DOHH2 (cell line): Measurements from ENCODE around the gene VSTM2B.

Experiments used
- H3F3A ChIP-seq: fragments of 200-600 bp; sonication (generic), shearing (Covaris generic); 2 replicates; pipeline ENCODE4 v1.6.0; 2016; ENCODE audit warnings: antibody characterized with exemption, mild to moderate bottlenecking; ENCODE audit not compliant: control insufficient read depth, insufficient read depth
- H3K27ac ChIP-seq: fragments of 200-600 bp; sonication (generic); 2 replicates; pipeline ENCODE4 v1.5.1; 2014; ENCODE audit warnings: low read depth, mild to moderate bottlenecking, low read length, moderate library complexity
- H3K27me3 ChIP-seq: fragments of 200-600 bp; sonication (generic); 2 replicates; pipeline ENCODE4 v1.6.1; 2014; ENCODE audit warnings: mild to moderate bottlenecking, low read length, mixed read lengths; ENCODE audit not compliant: control insufficient read depth
- H3K36me3 ChIP-seq: fragments of 200-600 bp; sonication (generic); 2 replicates; pipeline ENCODE4 v1.6.1; 2014; ENCODE audit warnings: mild to moderate bottlenecking, low read length, moderate library complexity, mixed read lengths; ENCODE audit not compliant: control insufficient read depth
- H3K4me1 ChIP-seq: fragments of 200-600 bp; sonication (generic); 2 replicates; pipeline ENCODE4 v1.6.1; 2014; ENCODE audit warnings: mild to moderate bottlenecking, low read length, mixed read lengths; ENCODE audit not compliant: control insufficient read depth
- H3K4me2 ChIP-seq: fragments of 200-600 bp; sonication (generic); 2 replicates; pipeline ENCODE4 v1.6.0; 2014; ENCODE audit warnings: mild to moderate bottlenecking, low read length, moderate library complexity
- H3K4me3 ChIP-seq: fragments of 200-600 bp; sonication (generic); 2 replicates; pipeline ENCODE4 v1.5.1; 2014; ENCODE audit warnings: mild to moderate bottlenecking, low read length, mixed read lengths
- H3K79me2 ChIP-seq: fragments of 200-600 bp; sonication (generic); 2 replicates; pipeline ENCODE4 v1.6.1; 2014; ENCODE audit warnings: mild to moderate bottlenecking, low read length, mixed read lengths; ENCODE audit not compliant: control insufficient read depth
- H3K9me2 ChIP-seq: fragments of 200-600 bp; sonication (generic); replicated peaks from 2 replicates; pipeline ENCODE4 v1.6.1; 2014; ENCODE audit warnings: mild to moderate bottlenecking, low read length, mixed read lengths; ENCODE audit not compliant: control insufficient read depth
- H3K9me3 ChIP-seq: fragments of 200-600 bp; sonication (generic); 2 replicates; pipeline ENCODE4 v1.6.1; 2014; ENCODE audit warnings: antibody characterized with exemption, low read length, mixed read lengths; ENCODE audit not compliant: control insufficient read depth, insufficient read depth
- H4K20me1 ChIP-seq: fragments of 200-600 bp; sonication (generic); 2 replicates; pipeline ENCODE4 v1.6.0; 2014; ENCODE audit warnings: low read depth, mild to moderate bottlenecking, antibody characterized with exemption, low read length, moderate library complexity; ENCODE audit not compliant: control insufficient read depth, insufficient read depth
- EZH2phosphoT487 ChIP-seq: fragments of 200-600 bp; sonication (generic); IDR thresholded peaks from 2 replicates; pipeline ENCODE4 v1.6.1; 2017; ENCODE audit warnings: borderline replicate concordance, mild to moderate bottlenecking, antibody characterized with exemption, low read length, moderate library complexity, mixed read lengths
- TF ChIP-seq, protein P1 (sequence below): fragments of 200-600 bp; sonication (generic); IDR thresholded peaks from one replicate; pipeline ENCODE4 v1.5.1; 2014; ENCODE audit warnings: antibody characterized with exemption, mild to moderate bottlenecking, low read depth, low read length; ENCODE audit not compliant: poor library complexity, severe bottlenecking

Gene VSTM2B

DNA sequence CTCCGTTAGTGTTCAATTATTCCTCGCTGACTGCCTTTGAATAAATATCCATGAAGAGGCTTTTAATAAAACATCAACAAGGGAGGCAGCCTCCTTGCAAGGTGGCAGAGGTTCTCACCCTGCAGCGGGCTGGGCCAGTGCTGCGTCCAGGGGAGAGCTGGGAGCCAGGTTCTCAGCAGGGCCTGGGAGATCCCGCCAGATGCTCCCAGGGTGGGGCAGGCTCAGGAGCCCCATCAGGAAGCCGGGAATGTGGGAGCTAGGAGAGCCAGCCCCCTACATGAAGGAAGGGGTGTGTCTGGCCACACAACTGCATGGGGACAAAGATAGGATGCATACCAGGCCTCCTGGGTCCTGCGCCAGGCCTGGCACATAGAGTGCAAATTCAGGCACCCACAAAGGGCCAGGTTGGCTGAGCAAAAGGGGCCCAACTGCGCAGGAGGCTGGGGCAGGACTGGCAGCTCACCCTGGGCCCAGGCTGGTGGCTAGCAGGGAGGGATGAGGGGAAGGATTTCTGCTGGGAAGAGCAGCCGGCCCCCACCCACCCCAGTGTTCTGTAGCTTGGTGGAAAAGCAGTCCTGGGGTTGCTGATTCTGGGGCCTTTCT, 22.8 kb downstream of the VSTM2B start:
- TF ChIP-seq EZH2phosphoT487 = no peak
- TF ChIP-seq, protein P1, sequence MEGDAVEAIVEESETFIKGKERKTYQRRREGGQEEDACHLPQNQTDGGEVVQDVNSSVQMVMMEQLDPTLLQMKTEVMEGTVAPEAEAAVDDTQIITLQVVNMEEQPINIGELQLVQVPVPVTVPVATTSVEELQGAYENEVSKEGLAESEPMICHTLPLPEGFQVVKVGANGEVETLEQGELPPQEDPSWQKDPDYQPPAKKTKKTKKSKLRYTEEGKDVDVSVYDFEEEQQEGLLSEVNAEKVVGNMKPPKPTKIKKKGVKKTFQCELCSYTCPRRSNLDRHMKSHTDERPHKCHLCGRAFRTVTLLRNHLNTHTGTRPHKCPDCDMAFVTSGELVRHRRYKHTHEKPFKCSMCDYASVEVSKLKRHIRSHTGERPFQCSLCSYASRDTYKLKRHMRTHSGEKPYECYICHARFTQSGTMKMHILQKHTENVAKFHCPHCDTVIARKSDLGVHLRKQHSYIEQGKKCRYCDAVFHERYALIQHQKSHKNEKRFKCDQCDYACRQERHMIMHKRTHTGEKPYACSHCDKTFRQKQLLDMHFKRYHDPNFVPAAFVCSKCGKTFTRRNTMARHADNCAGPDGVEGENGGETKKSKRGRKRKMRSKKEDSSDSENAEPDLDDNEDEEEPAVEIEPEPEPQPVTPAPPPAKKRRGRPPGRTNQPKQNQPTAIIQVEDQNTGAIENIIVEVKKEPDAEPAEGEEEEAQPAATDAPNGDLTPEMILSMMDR = no peak
- no peaks in the 10 kb centered on the region for H3K36me3 ChIP-seq
- no peaks in the 10 kb centered on the region for H3K4me1 ChIP-seq
- H3K4me2 ChIP-seq = no peak overlapping the region
- H3K27ac ChIP-seq = no peak overlapping the region
- no peak overlapping the region for H3K4me3 ChIP-seq
- no peaks in the 10 kb centered on the region for H3K27me3 ChIP-seq
- no peaks in the 10 kb centered on the region for H3K9me3 ChIP-seq
- no peaks in the 10 kb centered on the region for H4K20me1 ChIP-seq
- no peaks in the 10 kb centered on the region for H3K9me2 ChIP-seq
- H3K79me2 ChIP-seq = no peaks in the 10 kb centered on the region
- no peaks in the 10 kb centered on the region for H3F3A ChIP-seq

DNA sequence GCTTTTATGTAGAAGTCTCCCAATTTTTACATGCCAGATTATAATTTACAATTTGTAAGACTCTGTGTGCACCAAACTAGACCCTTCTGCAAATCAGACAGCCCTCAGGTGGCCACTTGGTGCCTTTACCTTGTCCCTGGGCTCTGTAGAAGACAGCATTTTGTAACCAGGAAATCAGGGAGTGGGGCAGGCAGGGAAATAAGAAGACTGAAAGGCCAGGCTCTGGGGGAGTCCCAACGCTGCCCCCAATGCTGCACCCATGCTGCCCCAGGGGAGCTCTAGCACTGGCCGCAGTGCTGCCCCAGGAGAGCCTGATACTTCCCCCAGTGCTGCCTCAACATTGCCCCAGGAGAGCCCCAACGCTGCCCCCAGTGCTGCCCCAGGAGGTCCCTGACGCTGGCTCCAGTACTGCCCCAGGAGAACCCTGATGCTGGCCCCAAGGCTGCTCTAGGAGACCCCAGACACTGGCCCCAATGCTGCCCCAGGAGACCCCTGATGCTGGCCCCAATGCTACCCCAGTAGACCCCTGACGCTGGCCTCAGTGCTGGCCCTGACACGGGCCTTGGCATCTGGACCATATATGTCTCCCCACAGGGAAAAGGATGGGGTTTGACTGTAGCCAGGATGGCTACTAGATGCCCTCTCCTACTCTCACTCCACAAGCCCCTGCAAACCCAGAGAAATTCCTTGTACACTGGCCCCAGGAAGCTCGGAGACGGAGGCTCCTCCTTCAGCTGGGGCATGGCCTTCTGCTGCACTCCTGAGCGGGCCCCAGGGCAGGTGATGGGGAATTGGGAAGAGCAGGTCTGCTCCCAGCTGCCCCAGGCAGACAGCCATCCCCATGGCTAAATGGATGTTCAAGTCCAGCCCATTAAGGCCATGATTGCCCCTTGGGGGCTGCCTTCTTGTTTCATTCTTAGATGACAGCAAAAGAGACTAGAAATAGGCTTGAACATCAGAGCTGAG, 23.6 kb downstream of the VSTM2B start:
- H3K4me3 ChIP-seq = no peak overlapping the region
- H3K9me3 ChIP-seq = no peaks in the 10 kb centered on the region
- H3K79me2 ChIP-seq = no peaks in the 10 kb centered on the region
- TF ChIP-seq EZH2phosphoT487 = no peak
- TF ChIP-seq, protein P1 = no peak
- H3K4me2 ChIP-seq = no peak overlapping the region
- H3K27ac ChIP-seq = no peak overlapping the region
- no peaks in the 10 kb centered on the region for H3F3A ChIP-seq
- no peaks in the 10 kb centered on the region for H3K9me2 ChIP-seq
- H3K27me3 ChIP-seq = no peaks in the 10 kb centered on the region
- H3K4me1 ChIP-seq = no peaks in the 10 kb centered on the region
- no peaks in the 10 kb centered on the region for H4K20me1 ChIP-seq
- H3K36me3 ChIP-seq = no peaks in the 10 kb centered on the region

DNA sequence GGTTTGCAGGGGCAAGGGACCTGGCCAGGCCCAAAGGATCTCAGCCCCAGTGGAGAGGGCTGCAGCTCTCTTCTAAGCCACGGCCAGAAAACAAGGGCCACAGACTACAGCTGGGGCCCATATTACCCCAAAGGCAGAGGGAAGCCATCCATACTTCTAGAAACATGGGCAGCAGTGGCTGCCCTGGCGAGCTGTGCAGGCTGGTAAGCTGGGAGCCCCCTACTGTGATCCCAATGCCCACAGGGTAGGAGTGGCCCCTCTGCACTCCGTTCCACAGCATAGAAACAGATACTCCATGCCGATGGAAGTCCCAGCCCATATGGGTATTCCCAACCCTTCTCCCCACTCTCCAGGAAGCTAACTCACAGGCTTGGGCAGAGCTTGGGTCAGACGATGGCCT, 25.1 kb downstream of the VSTM2B start:
- Histone ChIP-seq H3K4me2 (no peak overlapping the region), H3K4me1 (no peaks in the 10 kb centered on the region), H3F3A (no peaks in the 10 kb centered on the region), H3K9me3 (no peaks in the 10 kb centered on the region), H3K4me3 (no peak overlapping the region), H3K79me2 (no peaks in the 10 kb centered on the region), H4K20me1 (no peaks in the 10 kb centered on the region), H3K27ac (no peak overlapping the region), H3K27me3 (no peaks in the 10 kb centered on the region), H3K9me2 (no peaks in the 10 kb centered on the region), H3K36me3 (no peaks in the 10 kb centered on the region)
- no peak for TF ChIP-seq EZH2phosphoT487
- TF ChIP-seq, protein P1 = no peak
